NCI-H526 treated with DMSO at 0.1 percent for 48 hours (cell line): ENCODE measurements around the gene PAN3.

Source experiments
- DNase-seq: peaks from one replicate; lab custom pipeline; 2025; lab: John Stamatoyannopoulos, UW

PAN3 gene

GRCh38 chr13:28313579-28313978 lies 175.2 kb downstream of the PAN3 start:
- no peak for DNase-seq

GRCh38 chr13:28314879-28315278 lies 176.5 kb downstream of the PAN3 start:
- no peak for DNase-seq

GRCh38 chr13:28316129-28316528 lies 177.8 kb downstream of the PAN3 start:
- no peak for DNase-seq

GRCh38 chr13:28316836-28317235 lies 178.5 kb downstream of the PAN3 start:
- DNase-seq = no peak

GRCh38 chr13:28318496-28318895 lies 180.2 kb downstream of the PAN3 start:
- no peak for DNase-seq

GRCh38 chr13:28319528-28319927 lies 181.2 kb downstream of the PAN3 start:
- DNase-seq = no peak

GRCh38 chr13:28320209-28320608 lies 181.9 kb downstream of the PAN3 start:
- DNase-seq = no peak

GRCh38 chr13:28320884-28321574 lies 182.7 kb downstream of the PAN3 start:
- peak; percentile 18 for DNase-seq

- DNase-seq = no peak
Measured at GRCh38 chr13:28321756-28322155, 183.4 kb downstream of the PAN3 start.

GRCh38 chr13:28322256-28322905 lies 184.0 kb downstream of the PAN3 start:
- DNase-seq = no peak

- DNase-seq = peak; percentile 81
Measured at GRCh38 chr13:28324181-28324789, 185.9 kb downstream of the PAN3 start.

- DNase-seq = no peak
Measured at GRCh38 chr13:28325022-28325421, 186.7 kb downstream of the PAN3 start.

GRCh38 chr13:28326056-28326455 lies 187.7 kb downstream of the PAN3 start:
- no peak for DNase-seq

- DNase-seq = no peak
Measured at GRCh38 chr13:28327373-28328270, 189.3 kb downstream of the PAN3 start.

- no peak for DNase-seq
Measured at GRCh38 chr13:28328271-28328607, 189.9 kb downstream of the PAN3 start.

GRCh38 chr13:28329395-28330158 lies 191.2 kb downstream of the PAN3 start:
- DNase-seq = no peak

- no peak for DNase-seq
Measured at GRCh38 chr13:28333204-28333881, 195.0 kb downstream of the PAN3 start.

- no peak for DNase-seq
Measured at GRCh38 chr13:28336193-28336657, 197.9 kb downstream of the PAN3 start.

- no peak for DNase-seq
Measured at GRCh38 chr13:28337166-28338005, 199.0 kb downstream of the PAN3 start.

GRCh38 chr13:28338006-28338574 lies 199.7 kb downstream of the PAN3 start:
- DNase-seq = peak; percentile 75
